Amniotic epithelial cell (primary cell): ENCODE results near the gene MFAP5.
"Not testable (repeated sequence)": the region's sequence is repeated elsewhere in the genome, so short reads cannot be mapped to it uniquely, and the experiment has no call there.

Source experiments
- DNase-seq: peaks from one replicate; pipeline ENCODE4 v3.0.0-alpha.2; 2010; ENCODE audit warnings: low read depth

MFAP5 gene

DNA sequence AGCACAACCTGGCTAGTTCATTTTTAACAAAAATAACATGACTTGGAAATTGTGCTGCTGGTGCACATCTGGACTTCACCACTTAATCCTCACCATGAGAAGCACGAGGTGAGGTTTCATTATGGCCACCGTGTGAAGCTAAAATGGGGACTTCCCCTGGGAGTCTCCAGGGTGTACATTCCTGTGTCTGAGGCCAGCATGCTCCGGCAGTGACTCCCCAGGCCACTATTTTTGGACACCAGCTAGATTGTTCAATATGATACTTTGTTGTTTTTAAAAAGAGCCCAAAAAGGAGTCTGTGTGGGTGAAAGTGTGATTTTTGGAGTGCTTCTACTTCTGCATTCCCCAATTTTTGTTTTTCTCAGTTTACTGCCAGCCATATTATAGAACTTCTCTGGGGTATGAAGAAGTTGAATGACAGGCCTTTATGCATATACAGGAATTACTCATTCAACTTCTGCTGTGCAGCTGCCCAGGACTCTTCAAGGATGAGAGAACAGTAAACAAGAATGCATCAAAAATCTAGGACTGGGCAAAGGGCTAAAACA lies 33.1 kb downstream of the MFAP5 start:
- DNase-seq = no peak

DNA sequence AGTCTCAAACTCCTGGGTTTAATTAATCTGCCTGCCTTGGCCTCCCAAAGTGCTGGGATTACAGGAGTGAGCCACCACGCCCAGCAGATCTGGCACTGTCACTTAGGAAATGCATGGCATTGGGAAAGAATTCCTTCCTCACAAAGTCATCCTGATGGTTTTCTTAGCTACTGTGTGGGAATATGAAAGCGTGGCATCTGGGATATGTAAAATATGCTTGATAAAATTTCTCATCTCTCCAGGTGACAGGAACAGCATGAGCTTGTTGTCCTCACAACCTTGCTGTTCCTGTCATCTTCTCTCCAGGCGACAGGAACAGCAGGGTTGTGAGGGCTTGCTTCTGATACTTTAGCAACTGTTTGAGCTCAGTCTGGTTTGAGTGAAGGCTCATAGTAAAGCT lies 33.9 kb downstream of the MFAP5 start:
- DNase-seq = no peak

DNA sequence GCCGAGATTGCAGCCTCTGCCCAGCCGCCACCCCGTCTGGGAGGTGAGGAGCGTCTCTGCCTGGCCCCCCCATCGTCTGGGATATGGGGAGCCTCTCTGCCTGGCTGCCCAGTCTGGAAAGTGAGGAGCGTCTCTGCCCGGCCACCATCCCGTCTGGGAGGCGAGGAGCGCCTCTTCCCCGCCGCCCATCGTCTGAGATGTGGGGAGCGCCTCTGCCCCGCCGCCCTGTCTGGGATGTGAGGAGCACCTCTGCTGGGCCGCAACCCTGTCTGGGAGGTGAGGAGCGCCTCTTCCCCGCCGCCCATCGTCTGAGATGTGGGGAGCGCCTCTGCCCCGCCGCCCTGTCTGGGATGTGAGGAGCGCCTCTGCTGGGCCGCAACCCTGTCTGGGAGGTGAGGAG lies 37.9 kb downstream of the MFAP5 start:
- DNase-seq = not testable (repeated sequence)

DNA sequence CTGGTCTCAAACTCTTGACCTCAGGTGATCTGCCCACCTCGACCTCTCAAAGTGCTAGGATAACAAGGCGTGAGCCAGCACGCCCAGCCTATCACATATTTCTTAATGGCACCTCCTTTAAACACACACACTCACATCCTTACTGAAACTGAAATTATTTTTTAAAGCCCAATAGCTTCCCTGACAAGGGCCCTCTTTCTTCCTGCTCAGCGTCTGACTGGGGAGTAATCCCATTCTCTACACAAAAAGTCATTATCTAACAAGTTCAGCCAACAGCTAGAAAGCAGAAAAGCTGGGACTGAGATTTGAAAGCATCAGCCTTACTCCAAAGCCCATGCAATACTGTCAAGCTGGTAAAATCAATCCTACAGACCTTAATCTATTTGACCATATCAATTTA lies 40.0 kb downstream of the MFAP5 start:
- DNase-seq = no peak

DNA sequence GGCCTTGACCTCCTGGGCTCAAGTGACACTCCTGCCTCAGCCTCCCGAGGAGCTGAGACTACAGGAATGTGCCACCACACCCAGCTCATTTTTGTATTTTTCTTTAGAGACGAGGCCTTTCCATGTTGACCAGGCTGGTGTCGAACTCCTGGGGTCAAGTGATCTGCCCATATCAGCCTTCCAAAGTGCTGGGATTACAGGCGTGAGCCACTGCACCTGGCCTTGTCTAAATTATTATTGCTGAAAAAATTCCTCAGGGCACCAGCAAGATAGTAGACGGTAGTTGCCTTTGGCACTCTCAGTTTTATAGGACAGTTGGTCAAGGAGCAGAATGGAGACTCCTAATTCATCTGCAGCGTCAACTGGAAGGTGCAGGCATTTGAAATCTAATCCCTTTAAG lies 47.4 kb downstream of the MFAP5 start:
- no peak for DNase-seq

DNA sequence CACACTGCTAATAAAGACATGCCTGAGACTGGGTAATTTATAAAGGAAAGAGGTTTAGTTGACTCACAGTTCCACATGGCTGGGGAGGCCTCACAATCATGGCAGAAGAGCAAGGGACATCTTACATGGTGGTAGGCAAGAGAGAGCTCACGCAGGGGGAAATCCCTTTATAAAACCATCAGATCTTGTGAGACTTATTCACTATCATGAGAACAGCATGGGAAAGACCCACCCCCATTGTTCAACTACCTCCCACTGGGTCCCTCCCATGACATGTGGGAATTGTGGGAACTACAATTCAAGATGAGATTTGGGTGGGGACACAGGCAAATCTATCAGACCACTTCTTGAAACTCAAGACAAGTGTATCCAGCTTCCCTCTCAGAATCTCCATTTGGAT lies 48.7 kb downstream of the MFAP5 start:
- not testable (repeated sequence) for DNase-seq

DNA sequence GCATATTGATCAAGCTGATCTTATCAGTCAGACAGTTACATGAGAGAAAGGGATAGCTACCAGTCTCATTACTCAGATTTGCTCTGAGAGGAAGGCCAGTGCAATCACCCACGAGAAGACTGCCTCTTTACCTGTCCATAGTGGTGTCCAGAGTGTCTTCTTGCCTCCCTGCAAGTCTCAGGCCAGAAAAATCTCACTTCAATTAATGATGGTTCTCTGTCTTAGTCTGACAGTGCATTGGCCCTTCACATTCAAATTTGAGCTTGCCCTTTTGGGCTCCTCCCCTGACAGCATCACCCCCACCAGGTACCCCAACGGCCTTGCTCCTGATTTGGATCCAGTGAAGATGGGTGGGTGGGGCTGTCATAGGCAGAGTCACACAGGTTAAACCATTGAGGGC lies 50.0 kb downstream of the MFAP5 start, which contains the start of gene AICDA:
Gene AICDA (minus strand): TSS at position 231 of the 400 bp plus-strand sequence. CDS start 92 bp downstream, at position 139.
- no peak for DNase-seq

DNA sequence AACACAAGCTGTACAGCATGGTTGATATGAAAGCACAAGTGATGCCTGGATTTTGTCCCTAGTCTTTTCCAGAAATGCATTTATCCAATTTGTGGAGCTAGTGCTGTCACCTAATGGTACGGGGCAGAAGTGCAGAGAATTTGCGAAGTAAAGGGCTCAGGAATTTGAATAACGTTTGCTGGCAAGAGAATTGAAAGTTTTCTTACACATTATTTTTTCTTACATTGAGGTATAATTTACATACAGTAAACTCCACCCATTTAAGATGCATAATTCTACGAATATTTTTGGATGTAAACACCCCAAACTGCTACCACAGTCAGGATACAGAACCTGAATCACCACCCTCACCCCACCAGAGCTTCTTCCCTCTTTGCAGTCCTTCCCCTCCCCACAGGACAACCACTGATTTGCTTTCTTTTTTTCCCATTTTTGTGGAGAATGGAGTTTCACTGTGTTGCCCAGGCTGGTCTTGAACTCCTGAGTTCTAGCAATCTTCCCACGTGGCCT lies 53.5 kb downstream of the MFAP5 start:
- DNase-seq = peak; percentile 53

DNA sequence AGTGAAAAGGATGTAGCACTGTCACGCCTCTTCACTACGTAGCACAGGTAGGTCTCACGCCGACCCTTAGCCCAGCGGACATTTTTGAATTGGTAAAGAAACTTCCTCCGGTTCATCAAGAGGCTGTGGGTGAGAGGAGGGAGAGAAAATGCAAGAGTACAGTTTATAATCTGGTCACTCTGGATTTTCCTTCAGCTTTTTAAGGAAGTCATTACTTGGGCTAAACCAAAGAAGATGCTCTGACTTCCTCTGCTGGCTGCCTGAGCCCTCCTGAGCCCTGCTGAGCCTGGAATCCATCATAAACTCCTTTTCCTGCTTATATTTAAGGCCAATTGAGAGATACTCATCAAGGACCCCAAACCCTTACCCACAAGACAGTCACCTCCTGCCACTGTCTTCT lies 55.7 kb downstream of the MFAP5 start:
- DNase-seq = no peak

DNA sequence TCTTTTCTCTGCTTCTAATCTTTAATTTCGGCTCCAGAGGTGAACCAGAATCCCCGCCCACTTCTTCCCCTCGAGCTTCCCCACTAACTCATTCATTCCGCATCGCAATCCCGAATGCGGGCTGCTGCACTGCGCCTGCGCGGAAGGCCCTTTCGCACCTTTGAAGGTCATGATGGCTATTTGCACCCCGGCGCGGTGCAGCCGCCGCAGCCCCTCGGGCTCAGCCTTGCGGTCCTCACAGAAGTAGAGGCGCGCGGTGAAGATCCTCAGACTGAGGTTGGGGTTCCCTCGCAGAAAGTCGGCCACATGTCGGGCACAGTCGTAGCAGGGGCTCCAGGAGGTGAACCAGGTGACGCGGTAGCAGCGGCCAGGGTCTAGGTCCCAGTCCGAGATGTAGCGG lies 57.6 kb downstream of the MFAP5 start:
- no peak for DNase-seq

DNA sequence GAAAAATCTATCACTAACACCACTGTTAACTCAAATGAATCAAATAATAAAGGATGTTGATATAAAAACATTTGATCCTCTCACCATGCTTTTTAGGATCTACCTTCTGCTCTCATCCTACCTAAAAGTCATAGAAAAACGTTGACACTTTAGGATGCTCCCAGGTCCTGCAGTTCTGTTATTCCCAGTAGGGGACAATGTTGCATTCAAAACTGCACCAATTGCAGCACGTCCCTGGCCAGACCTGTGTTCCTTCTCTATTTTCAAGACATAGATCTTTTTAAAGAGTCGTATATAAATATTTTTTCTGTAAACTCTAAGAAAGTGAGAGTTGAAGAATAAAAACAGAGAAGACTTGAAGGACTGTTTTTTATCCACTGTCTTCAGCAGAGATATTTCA lies 58.8 kb downstream of the MFAP5 start:
- DNase-seq = no peak

DNA sequence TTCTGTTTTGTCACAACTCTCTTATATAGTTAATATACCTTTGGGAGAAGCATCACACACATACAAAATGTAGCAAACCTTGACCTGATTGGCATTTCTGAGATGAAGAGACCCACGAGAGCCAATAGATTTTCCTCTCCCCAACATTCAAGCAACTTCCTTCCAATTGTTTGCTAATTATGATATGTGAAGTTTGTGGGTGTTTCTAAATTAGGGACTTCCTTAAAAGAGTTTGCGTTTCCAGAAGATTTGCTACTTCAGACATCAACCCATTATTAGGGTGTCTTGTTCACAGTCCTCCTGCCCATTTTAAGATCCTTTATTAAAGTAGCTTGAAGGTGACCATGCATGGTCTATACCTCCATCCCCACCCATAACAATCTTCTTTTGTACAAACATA lies 59.3 kb downstream of the MFAP5 start:
- no peak for DNase-seq

DNA sequence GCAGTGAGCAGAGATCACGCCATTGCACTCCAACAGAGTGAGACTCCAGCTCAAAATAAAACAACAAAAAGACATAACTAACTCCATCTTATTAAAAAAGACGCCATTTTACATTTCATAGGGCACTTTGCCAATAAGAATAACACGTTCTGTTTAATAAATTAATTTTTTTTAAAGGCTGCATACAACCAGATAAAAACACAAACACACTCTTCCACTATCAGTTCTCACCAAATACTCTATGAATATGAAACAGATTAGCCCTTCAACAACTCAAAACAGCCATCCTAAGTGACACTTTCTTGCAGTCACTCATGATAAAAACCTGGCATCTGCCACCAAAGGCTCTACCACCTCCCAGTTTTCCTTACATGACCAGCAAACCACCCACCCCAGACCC lies 66.1 kb downstream of the MFAP5 start:
- DNase-seq = no peak
